GM11168 (cell line): ENCODE results near the gene PHACTR2.

ENCODE experiments used
- in situ Hi-C: fragments of 300-500 bp; cut with MboI; formaldehyde crosslinking; loops from one replicate; pipeline ENCODE4 v1.12.0; 2022; ENCODE audit warnings: low sequenced_read_pairs; ENCODE audit not compliant: unreplicated experiment

Gene PHACTR2

DNA sequence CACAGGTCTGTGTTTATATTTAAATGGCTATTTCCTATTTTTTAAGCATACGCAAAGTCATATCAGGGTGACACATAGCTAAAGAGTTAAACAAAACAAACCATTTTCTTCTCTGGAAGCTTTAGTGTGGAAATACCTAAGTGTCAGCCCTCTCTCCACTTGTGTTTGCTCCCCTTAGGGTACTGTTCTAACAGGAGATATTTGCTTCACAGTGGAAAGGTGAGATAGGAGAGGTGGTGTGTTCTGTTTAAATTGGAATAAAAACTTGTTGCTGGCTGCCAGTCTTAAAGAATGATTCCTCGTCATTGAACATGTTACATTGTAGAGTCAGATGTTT is 18.9 kb downstream of the PHACTR2 start:
- in situ Hi-C loops = no loop called here

DNA sequence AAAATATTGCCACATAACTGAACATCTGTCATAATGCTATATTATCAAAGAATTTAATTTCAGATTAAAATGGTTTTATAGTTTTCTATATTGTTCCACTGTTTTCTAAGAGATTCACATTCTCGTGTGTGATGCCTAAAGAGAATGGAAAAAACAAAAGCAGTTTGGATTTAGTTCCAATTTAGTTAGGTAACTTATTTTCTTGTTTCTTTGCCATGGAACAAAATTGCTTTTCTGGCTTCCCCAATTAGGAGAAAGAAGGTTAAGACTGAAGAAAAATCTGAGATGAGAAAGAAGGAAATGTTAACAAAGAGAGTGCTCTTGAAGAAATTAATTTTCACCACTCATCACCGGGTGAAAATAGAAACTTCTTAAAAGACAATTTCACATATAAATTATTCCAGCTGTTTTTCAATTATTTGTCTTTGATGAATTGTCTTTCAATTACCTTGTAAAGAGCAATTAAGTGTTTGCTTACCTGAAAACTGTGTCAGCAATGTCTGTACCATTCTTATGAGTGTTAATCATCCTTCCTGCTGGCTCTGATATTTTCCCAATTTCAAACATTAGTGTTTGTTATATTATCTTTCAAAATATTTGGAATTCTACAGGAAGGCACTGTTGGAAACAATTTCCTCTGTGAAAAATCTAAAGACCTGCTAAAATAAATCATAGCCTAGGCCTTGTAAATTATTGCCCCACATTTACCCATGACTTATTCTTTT is 19.5 kb downstream of the PHACTR2 start:
- in situ Hi-C loops = no loop called here

DNA sequence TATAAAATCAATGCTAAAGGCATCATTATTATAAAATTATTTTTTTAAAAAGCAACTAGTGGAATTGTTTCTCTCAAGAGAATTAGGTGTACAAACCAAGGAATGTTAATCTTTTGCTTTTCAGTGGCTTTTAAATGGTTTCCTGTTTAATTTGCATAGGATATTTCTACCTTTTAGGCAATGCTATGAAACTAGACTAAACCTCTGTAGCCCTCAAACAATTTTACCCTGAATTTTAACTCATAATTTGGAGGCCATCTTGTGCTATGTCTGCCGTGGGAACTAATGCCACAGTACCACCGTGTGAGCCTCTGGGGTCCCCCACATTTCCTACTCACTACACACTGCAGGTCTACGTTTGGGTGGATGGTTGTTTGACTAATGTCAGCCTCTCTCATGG is 20.6 kb downstream of the PHACTR2 start:
- in situ Hi-C loops = no loop called here

DNA sequence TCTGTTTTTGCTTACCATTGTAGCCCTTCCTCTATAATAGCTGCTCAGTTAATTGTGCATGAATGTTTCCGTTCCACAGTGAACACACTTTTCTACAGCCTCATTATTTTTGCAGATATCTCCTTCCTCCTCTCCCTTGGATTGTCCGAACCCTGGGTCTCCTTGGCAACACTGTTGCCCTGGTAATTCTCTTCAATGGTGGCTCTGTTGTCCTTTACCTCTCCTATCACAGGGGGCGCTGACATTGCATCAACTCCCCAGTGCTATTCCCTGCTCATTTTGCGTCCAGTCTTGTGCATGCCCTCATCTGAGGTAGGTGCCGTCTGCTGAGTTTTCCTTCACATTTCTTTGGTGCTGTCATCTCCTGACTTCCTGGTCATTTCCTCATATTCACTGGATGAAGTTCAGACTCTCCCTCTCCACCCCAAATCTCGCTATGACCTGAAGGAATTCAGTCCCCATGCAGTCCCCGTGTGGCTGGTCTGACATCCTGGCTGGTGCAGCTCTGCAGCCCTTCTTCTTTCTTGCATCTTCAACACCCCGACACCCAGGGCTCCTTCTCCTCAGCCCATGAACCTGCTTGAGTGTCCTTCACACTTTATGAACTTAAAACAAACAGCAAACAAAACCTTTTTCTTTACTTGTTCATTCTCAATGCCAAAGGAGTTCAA is 21.1 kb downstream of the PHACTR2 start:
- in situ Hi-C loops = no loop called here

DNA sequence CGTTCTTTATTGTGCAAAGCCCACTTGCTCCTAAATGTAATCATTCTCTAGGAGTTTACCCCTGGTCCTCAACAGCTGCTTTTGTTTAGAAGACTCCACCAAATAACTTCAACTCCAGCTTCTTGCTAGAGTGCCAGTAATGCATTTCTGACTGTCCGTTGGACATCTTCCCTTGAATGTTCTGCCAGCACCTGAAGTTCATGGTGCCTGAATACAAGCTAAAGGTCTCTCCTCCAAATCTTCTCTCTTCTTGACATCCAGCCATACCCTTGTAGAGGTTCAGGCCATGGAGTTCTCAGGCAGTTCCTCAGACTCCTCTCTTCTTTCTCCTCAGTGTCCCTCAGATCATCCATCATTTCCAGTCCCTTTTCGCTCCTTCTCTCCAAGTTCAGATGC is 21.7 kb downstream of the PHACTR2 start:
- in situ Hi-C loops = no loop called here

DNA sequence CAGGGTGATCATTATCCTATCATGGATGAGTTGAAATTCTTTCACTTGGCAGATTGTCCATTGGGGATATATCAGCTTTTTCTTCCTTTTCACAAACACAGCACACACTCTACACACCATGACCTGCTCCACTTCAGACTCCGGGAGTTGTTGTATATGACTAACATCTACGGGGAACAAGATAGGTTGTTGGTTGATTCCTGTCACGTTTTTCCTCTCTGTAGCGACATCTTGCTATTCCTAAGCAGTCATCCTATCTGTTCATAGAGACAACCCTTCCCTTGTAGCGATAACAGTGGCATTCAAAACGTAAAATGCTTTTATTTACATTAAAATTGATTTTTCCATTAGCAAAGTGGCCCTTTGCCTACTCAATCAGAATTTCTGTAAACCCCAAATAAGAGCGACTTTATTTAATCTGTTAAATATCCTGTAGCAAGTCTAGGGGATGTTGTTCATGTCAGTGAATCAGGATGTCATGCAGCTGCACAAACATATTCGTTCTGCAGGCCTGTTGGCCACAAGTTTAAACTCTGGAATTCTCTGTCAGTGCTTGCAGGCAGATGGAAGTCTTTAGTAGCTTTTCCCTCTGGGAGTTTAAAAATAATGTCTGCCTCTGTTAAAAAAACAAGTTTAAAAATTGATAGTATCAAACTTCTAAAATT is 23.1 kb downstream of the PHACTR2 start:
- in situ Hi-C loops = no loop called here

DNA sequence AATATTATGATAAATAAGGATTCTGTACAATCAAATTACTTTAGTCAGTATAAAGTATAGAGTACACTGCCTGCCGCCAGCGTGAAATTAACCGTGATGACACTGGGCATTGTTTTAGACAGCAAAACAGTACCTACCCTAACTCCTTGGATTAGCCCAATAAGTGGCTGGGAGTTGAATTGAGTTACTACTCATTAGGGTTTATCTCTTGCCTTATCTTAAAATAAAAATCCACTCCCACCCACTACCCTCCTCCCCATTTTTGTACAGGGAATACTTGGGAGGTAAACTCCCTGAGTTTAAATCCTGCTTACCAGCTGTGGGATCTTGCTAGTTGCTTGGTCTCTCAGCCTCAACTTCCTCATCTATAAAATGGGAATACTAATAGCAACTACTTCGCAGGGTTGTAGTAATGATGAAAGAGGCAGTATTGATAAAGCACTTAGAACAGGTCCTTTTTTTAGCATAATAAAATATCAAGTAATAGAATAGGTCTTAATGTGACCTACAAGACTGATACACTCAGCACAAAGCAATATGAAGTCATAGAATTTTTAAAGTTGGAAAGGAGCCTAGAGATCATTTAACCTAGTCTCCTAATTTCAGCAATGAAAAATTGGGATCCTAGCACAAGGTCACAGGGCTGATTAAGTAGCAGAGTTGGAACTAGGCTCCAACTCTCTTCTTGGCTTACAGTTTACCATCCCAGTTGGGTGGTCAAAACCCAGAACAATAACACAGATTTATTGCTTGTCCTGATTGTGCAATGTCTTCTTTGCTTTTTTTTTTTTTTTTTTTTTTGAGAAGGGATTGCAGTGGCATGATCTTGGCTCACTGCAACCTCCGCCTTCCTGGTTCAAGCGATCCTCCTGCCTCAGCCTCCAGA is 23.8 kb downstream of the PHACTR2 start:
- in situ Hi-C loops = no loop called here

DNA sequence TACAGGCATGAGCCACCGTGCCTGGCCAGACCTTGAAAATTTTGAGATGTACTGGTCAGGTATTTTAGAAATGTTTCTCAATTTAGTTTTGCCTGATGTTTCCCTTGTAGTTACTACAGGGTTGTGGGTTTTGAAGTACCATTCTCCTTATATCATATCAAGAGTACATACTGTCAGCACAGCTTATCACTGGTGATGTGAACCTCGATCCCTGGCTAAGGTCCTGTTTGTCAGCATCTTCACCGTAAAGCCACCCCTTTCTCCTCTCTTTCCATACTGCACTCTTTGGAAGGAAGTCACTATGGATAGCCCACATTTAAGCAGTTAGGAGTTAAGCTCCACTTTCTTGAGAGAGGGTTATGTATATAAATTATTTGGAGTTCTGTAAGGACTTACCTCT is 27.8 kb downstream of the PHACTR2 start:
- in situ Hi-C loops = no loop called here

DNA sequence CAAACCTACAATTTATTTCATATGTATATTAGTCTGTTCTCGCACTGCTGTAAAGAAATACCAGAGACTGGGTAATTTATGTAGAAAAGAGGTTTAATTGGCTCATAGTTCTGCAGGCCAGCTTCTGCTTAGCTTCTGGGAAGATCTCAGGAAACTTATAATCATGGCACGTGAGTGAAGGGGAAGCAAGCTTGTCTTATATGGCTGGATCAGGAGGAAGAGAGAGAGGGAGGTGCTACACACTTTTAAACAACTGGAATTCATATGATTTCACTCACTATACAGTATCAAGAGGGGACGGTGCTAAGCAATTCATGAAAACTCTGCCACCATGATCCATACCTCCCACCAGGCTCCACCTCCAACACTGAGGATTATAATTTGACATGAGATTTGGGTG is 29.9 kb downstream of the PHACTR2 start:
- in situ Hi-C loops = no loop called here

DNA sequence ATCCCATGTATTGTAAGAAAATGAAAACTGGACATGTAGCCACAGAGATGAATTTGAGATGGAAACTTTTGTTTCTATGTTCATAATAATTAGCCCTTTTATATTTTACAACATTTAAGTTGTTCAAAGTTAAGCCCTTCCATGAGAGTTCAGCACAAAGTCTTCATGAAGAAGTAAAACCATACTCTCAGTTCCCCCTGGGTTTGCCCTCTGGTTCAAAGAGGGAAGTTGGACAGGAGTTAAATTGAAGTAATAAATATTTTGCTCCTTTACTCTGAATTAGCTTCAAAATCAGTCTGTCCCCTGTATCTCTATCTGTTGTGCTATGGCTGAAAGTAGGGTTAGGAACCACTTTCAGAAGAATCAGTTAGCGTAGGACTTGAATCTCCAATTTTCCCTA is 31.1 kb downstream of the PHACTR2 start:
- in situ Hi-C loops = no loop called here

DNA sequence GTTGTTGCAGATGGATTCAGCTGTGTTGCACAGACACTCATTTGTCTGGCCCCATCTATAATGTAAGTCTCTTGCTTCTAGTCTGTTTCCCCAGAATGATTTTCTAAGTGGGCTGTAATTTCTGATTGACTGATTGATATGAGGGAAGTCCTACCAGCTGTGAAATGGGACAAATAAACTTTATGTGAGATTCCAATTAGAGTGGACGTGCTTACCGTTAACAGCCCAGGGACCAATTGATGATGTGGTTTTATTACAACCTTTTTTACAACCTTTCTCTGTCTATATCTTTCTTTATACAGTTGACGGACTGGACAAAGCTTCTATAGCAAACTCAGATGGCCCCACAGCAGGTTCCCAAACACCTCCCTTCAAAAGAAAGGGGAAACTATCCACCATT is 33.9 kb downstream of the PHACTR2 start:
- in situ Hi-C loops = no loop called here

DNA sequence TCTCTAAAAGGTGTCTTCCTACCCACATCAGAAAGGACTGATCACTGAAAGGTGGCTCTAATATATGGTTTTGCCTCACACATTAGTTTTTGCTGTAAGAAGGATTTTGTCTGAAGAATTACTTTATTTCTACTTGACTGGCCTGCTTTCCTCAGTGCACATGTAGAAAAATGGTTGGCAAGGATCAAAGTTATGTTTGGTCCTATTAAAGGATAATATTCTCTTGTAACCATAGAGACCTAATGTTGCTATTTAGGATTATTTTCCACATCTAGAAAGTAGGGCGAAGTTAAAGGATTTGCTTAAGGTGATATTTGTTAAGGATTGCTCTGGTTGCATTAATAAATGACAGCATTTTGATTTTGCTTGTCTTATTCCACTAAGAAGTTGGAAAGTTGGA is 40.7 kb downstream of the PHACTR2 start:
- in situ Hi-C loops = no loop called here

DNA sequence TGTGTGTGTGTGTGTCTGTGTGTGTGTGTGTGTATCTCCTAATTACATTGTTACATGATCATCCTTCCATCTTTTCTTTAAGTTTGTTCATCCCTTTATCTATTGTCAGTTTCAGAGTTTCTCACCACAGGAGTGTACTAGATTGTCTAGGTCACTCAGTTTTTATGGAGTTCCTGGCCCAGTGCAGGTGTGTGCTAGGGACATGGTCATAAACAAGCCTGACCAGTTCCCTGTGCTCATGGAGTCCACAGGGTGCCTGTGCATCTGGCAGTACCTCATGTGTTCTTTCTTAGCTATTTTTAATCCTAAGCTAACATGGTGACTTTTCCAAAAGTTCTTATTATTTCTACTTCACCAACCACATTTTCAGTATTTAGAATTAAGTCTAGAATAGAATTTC is 43.9 kb downstream of the PHACTR2 start:
- in situ Hi-C loops = no loop called here

DNA sequence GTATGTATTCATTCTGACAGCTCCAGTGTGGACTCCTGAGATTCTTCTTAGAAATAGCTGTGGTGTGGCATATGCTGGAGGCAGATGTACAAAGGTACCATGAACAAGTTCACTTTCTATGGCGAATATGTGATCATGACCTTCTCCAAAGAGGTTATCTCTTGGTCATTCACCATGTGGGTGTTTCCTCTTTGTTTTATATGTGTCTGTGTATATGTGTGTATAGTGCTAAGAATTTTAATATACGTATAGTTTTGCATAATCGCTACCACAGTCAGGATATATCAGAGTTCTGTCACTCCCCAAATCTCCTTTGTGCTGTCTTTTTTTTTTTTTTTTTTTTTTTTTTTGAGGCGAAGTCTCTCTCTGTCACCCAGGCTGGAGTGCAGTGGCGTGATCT is 47.1 kb downstream of the PHACTR2 start:
- in situ Hi-C loops = no loop called here

DNA sequence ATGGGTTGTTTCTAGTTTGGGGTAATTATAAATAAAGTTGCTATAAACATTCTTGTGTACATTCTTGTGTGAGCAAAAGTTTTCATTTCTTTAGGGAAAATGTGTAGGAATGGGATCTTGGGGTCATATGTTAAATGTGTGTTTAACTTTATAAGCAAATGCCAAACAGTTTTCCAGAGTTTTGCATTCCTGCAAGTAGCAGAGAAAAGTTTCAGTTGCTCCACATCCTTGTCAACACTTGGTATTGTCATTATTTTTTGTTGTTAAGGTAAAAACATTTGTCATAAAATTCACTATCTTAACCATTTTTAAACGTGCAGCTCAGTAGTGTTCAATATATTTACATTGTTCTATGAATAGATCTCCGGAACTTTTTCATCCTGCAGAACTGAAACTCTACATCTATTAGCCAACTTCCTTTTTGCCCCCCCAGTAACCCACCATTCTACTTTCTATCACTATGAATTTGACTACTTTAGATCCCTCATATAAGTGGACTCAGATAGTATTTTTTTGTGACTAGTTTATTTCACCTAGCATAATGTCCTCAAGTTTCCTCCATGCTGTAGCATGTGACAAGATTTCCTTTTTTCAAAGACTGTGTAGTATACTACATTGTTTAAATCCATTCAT is 48.4 kb downstream of the PHACTR2 start:
- in situ Hi-C loops = no loop called here

DNA sequence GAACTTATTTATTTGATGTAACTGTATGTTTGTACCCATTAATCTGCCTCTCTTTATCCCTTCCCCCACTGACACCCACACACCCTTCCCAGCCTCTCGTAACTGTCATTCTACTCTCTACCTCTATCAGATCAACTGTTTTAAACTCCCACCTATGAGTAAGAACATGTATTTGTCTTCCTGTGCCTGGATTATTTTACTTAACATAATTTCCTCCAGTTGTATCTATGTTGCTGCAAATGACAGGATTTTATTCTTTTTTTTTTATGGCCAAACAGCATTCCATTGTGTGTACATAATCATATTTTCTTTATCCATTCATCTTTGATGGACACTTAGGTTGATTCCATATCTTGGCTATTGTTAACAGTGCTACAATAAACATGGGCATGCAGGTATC is 49.3 kb downstream of the PHACTR2 start:
- in situ Hi-C loops = no loop called here

DNA sequence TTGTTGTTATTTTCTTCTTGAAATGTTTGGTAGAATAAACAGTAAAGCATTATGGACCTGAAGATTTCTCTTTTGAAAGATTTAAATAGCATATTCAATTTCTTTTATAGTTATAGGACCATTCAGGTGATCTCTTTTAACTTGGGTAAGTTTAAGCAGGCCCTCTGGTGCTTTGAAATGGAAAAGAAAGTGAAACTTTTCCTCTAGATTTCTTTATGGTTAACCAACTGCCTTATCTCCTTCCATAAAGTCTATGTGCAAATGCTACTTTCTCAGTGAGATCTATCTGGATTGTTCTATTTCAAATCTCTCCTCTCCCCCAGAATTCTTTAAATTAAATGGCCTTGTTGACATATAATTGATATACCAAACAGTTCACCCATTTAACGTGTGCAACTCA is 54.0 kb downstream of the PHACTR2 start:
- in situ Hi-C loops = no loop called here

DNA sequence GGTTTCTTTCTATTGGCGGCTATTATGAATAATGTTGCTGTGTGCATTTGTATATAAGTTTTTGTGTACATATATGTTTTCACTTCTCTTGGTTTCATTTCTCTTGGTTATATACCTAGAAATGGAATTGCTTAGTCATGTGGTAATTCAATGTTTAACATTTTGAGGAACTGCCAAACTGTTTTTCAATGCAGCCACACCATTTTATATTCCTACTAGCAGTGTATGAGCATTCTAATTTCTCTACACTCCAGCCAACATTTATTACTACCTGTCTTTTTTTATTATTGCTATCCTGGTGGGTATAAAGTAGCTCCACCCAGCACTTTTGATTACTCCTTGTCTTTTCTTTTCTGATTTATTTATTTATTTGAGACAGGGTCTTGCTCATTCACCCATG is 54.8 kb downstream of the PHACTR2 start:
- in situ Hi-C loops = no loop called here

DNA sequence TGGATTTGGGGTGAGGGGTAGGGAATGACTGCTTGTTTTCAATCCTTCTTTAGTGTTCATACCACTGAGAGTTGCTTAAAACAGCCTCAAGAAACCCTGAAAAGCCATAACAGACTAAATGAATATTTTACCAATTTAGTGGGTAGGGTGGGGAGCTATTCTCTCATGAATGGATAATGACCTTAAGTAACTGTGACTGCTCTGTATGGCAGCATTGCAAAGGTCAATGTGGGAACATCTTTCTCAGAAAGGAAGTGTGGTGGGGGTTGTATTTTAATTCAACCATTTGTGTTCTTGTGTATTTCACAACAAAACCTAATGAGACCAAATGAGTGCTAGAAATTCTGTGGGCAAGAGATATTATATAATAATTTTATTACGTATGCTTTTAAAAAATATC is 55.7 kb downstream of the PHACTR2 start:
- in situ Hi-C loops = no loop called here

DNA sequence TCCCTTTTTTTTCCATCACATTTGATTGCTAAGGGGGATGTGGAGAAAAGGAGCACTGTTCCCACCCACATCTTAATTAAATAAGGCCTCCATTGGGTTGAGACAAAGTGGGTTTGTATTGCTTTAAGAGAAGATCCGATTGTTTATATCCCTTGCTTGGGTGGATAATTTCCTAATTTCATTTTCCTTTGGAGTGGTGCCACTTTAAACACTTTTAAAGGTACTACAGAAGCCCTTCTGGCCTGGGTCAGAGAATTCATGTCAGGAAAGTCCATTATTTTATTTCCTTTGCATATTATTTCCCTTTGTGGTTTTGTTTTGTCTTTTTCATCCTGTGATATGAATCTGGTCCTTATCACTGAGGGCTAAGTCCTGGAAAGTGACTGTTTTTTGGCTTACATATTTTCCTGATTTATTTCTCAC is 56.9 kb downstream of the PHACTR2 start:
- in situ Hi-C loops = no loop called here
